Hepatocyte (in vitro differentiated cells): ENCODE results near the gene GPRIN3. TPM values are rescaled to one million over a fixed set of nuclear protein-coding genes. Genes with fewer than 3 reads are reported as not detected.
"Not testable (repeated sequence)": the region's sequence is repeated elsewhere in the genome, so short reads cannot be mapped to it uniquely, and the experiment has no call there.

Experiments
- DNase-seq: peaks from one replicate; pipeline ENCODE4 v3.0.0-alpha.2; 2016; ENCODE audit warnings: low spot score
- H2AFZ ChIP-seq: fragments of 200-600 bp; sonication (generic); 2 replicates; pipeline ENCODE4 v1.6.0; 2016; ENCODE audit warnings: antibody characterized with exemption, mild to moderate bottlenecking
- H3K27ac ChIP-seq: fragments of 200-600 bp; sonication (generic); 2 replicates; pipeline ENCODE4 v1.5.1; 2016; ENCODE audit warnings: mild to moderate bottlenecking
- H3K27me3 ChIP-seq: fragments of 200-600 bp; sonication (generic); 2 replicates; pipeline ENCODE4 v1.6.1; 2016
- H3K36me3 ChIP-seq: fragments of 200-600 bp; sonication (generic); replicated peaks from 2 replicates; pipeline ENCODE4 v1.5.1; 2016; ENCODE audit warnings: low read depth; ENCODE audit not compliant: insufficient read depth
- H3K4me1 ChIP-seq: fragments of 200-600 bp; sonication (generic); 2 replicates; pipeline ENCODE4 v1.5.1; 2016; ENCODE audit warnings: mild to moderate bottlenecking, moderate library complexity; ENCODE audit not compliant: insufficient read depth
- H3K4me2 ChIP-seq: fragments of 200-600 bp; sonication (generic); 2 replicates; pipeline ENCODE4 v1.6.0; 2016
- H3K4me3 ChIP-seq: fragments of 200-600 bp; sonication (generic); 2 replicates; pipeline ENCODE4 v1.5.1; 2016; ENCODE audit warnings: mild to moderate bottlenecking
- H3K79me2 ChIP-seq: fragments of 200-600 bp; sonication (generic); 2 replicates; pipeline ENCODE4 v1.6.0; 2017; ENCODE audit warnings: mild to moderate bottlenecking
- H3K9me2 ChIP-seq: fragments of 200-600 bp; sonication (generic); replicated peaks from 2 replicates; pipeline ENCODE4 v1.6.0; 2017; ENCODE audit warnings: mild to moderate bottlenecking; ENCODE audit not compliant: insufficient read depth
- H3K9me3 ChIP-seq: fragments of 200-600 bp; sonication (generic); 2 replicates; pipeline ENCODE4 v1.5.1; 2016; ENCODE audit warnings: low read depth, mild to moderate bottlenecking
- H4K20me1 ChIP-seq: fragments of 200-600 bp; sonication (generic); 2 replicates; pipeline ENCODE4 v1.6.0; 2016; ENCODE audit warnings: mild to moderate bottlenecking; ENCODE audit not compliant: insufficient read depth, poor library complexity, severe bottlenecking
- CTCF ChIP-seq: fragments of 200-600 bp; sonication (generic); IDR thresholded peaks from 2 replicates; pipeline ENCODE4 v1.5.1; 2016; ENCODE audit warnings: antibody characterized with exemption, mild to moderate bottlenecking; ENCODE audit not compliant: poor library complexity
- EZH2 ChIP-seq: fragments of 200-600 bp; sonication (generic); IDR thresholded peaks from 2 replicates; pipeline ENCODE4 v1.6.1; 2016; ENCODE audit warnings: antibody characterized with exemption, mild to moderate bottlenecking, borderline replicate concordance
- EZH2phosphoT487 ChIP-seq: fragments of 200-600 bp; sonication (generic); IDR thresholded peaks from one replicate; pipeline ENCODE4 v1.6.1; 2018; ENCODE audit warnings: antibody characterized with exemption, mild to moderate bottlenecking, low read depth, moderate library complexity; ENCODE audit not compliant: unreplicated experiment, severe bottlenecking
- WGBS: methylation state at CpG from one replicate; pipeline ENCODE4 v1.1.6; 2016; ENCODE audit warnings: low lambda C conversion rate; ENCODE audit errors: missing lambda C conversion rate; 5-methylcytosine and 5-hydroxymethylcytosine counted together
- polyA plus RNA-seq: library from polyadenylated mRNA; unstranded; fragments of >200 nt; fragmentation: Nextera tagmentation; extraction: Ambion mirVana; gene quantifications from 2 replicates; pipeline ENCODE4 v1.2.1, GENCODE V29; 2016
- total RNA-seq: library from RNA; depleted of rRNA; stranded (reverse); fragments of >200 nt; gene quantifications from 2 replicates; pipeline ENCODE4 v1.2.3, GENCODE V29; 2014

GPRIN3 gene
- total and polyA plus RNA-seq, 2 experiments from 2014 or later: 0.64 to 3.0 TPM

- H3K27ac ChIP-seq: no peak overlapping the region
- no peak overlapping the region for H3K4me2 ChIP-seq
- TF ChIP-seq CTCF: no peak
- TF ChIP-seq EZH2phosphoT487: no peak
- no peaks in the 10 kb centered on the region for H3K9me2 ChIP-seq
- DNase-seq: no peak
- H3K79me2 ChIP-seq: no peaks in the 10 kb centered on the region
- no peak overlapping the region for H2AFZ ChIP-seq
- H3K4me3 ChIP-seq: no peak overlapping the region
- peaks cover 3% of the 10 kb centered on the region for H3K4me1 ChIP-seq
- H3K9me3 ChIP-seq: no peaks in the 10 kb centered on the region
- H3K36me3 ChIP-seq: no peaks in the 10 kb centered on the region
- H3K27me3 ChIP-seq: peaks cover 2% of the 10 kb centered on the region
- WGBS: 43% methylated on average over 1 of the region's 1 CpG
- H4K20me1 ChIP-seq: no peaks in the 10 kb centered on the region
These were observed 3.8 kb upstream of the GPRIN3 start for GRCh38 chr4:89311433-89311832.

- not testable (repeated sequence) for H3K9me2 ChIP-seq, H3K4me3 ChIP-seq, H3K36me3 ChIP-seq, H3K27ac ChIP-seq, H3K79me2 ChIP-seq, H3K9me3 ChIP-seq, H3K27me3 ChIP-seq, H2AFZ ChIP-seq, H3K4me2 ChIP-seq, H4K20me1 ChIP-seq, DNase-seq
- WGBS: 95% methylated on average over 5 of the region's 5 CpGs
- peaks cover 11% of the 10 kb centered on the region for H3K4me1 ChIP-seq
These were observed 1.6 kb upstream of the GPRIN3 start for GRCh38 chr4:89309154-89309553.

GRCh38 chr4:89308161-89308500 is 531 bp upstream of the GPRIN3 start:
- H3K4me1 ChIP-seq: peaks cover 11% of the 10 kb centered on the region
- no peak overlapping the region for H3K27ac ChIP-seq
- H3K36me3 ChIP-seq: no peaks in the 10 kb centered on the region
- H3K4me3 ChIP-seq: peak overlapping the region; percentile 85
- H3K9me3 ChIP-seq: no peaks in the 10 kb centered on the region
- peak overlapping the region; percentile 90 for H3K4me2 ChIP-seq
- H3K79me2 ChIP-seq: peaks cover 3% of the 10 kb centered on the region
- H4K20me1 ChIP-seq: no peaks in the 10 kb centered on the region
- WGBS: 49% methylated on average over 6 of the region's 6 CpGs
- no peak for DNase-seq
- peak overlapping the region; percentile 99 for H2AFZ ChIP-seq
- peaks cover 2% of the 10 kb centered on the region for H3K27me3 ChIP-seq
- no peaks in the 10 kb centered on the region for H3K9me2 ChIP-seq
- TF ChIP-seq EZH2 (no peak), EZH2phosphoT487 (no peak), CTCF (no peak)

- no peaks in the 10 kb centered on the region for H3K9me3 ChIP-seq
- H3K4me1 ChIP-seq: peaks cover 11% of the 10 kb centered on the region
- no peak for DNase-seq
- H3K4me3 ChIP-seq: peak overlapping the region; percentile 85
- H3K36me3 ChIP-seq: no peaks in the 10 kb centered on the region
- H3K4me2 ChIP-seq: peak overlapping the region; percentile 90
- H2AFZ ChIP-seq: peak overlapping the region; percentile 99
- 20% methylated on average over 6 of the region's 6 CpGs for WGBS
- TF ChIP-seq CTCF (no peak), EZH2 (no peak), EZH2phosphoT487 (no peak)
- peak overlapping the region; percentile 59 for H3K27ac ChIP-seq
- H4K20me1 ChIP-seq: no peaks in the 10 kb centered on the region
- H3K27me3 ChIP-seq: peaks cover 2% of the 10 kb centered on the region
- H3K79me2 ChIP-seq: peaks cover 6% of the 10 kb centered on the region
- H3K9me2 ChIP-seq: no peaks in the 10 kb centered on the region
These were observed 488 bp downstream of the GPRIN3 start for GRCh38 chr4:89307178-89307445.
